GM23338 (cell line): Measurements from ENCODE around the gene EML1.

Experiments
- POLR2AphosphoS5 ChIP-seq: IDR thresholded peaks from 2 replicates; pipeline ENCODE4 v1.6.1; 2016; ENCODE audit warnings: antibody characterized with exemption, low read depth
- TF ChIP-seq, protein P1 (sequence below), 2 experiments: fragments of 200-600 bp in 1 of 2; sonication (generic) in 1 of 2; conservative IDR thresholded peaks; 2 replicates each; pipeline versions ENCODE4 v1.5.1 to v1.6.1; 2016 to 2017; ENCODE audit warnings: antibody characterized with exemption in 2 of 2, low read depth in 2 of 2, mild to moderate bottlenecking in 2 of 2, moderate library complexity in 1 of 2
- TF ChIP-seq, protein P2 (sequence below): IDR thresholded peaks from one replicate; pipeline ENCODE4 v1.6.1; 2018; ENCODE audit warnings: antibody characterized with exemption; ENCODE audit not compliant: unreplicated experiment

DNA sequence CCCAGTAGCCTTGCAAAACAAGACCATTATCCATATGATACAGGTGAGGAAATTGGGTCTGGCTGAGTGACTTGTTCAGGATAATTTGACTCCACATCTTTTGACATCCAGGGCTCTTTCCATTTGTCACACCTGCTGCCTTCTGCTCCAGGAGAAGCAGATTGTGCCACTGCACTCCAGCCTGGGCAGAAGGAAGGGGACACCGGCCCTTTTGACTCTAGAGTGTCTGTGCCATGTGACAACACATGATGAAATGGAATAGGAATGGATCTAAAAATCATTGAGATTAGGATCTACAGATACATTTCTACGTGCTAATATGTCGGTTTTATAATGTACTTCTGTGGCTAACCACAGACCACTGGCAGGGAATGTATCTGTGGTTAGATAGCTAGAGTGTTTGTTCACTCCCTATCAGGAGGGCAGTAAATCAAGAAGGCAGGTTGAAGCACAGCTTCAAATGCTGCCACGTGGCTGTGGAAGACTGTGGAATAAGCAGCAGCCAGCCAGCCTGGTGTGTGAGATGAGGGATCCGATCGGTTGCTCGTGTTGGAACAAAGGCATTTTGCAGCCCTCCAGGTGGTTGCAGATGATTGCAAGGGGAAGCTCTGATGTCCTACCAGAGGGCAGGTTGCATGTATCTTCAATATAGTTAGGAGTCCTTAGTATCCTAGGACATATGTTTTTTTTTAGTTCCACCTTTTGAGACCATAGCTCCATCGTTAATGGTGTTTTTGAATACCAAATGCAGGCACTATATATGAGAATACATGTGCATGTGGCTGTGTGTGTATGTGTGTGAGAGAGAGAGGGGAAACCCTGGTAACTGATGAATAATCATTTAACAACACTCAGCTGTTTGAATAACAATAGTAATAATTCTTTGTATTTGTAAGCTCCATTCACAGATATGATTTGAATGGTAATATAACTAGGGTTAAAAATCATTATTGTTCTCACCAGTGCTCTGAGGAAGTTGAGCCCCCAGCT, 28.6 kb downstream of the EML1 start:
- TF ChIP-seq, protein P1, sequence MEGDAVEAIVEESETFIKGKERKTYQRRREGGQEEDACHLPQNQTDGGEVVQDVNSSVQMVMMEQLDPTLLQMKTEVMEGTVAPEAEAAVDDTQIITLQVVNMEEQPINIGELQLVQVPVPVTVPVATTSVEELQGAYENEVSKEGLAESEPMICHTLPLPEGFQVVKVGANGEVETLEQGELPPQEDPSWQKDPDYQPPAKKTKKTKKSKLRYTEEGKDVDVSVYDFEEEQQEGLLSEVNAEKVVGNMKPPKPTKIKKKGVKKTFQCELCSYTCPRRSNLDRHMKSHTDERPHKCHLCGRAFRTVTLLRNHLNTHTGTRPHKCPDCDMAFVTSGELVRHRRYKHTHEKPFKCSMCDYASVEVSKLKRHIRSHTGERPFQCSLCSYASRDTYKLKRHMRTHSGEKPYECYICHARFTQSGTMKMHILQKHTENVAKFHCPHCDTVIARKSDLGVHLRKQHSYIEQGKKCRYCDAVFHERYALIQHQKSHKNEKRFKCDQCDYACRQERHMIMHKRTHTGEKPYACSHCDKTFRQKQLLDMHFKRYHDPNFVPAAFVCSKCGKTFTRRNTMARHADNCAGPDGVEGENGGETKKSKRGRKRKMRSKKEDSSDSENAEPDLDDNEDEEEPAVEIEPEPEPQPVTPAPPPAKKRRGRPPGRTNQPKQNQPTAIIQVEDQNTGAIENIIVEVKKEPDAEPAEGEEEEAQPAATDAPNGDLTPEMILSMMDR (conservative IDR thresholded peaks at IDR 0.05; ENCODE audit: low read depth in 2 of 2) = no peak
- no peak for TF ChIP-seq POLR2AphosphoS5
- TF ChIP-seq, protein P2, sequence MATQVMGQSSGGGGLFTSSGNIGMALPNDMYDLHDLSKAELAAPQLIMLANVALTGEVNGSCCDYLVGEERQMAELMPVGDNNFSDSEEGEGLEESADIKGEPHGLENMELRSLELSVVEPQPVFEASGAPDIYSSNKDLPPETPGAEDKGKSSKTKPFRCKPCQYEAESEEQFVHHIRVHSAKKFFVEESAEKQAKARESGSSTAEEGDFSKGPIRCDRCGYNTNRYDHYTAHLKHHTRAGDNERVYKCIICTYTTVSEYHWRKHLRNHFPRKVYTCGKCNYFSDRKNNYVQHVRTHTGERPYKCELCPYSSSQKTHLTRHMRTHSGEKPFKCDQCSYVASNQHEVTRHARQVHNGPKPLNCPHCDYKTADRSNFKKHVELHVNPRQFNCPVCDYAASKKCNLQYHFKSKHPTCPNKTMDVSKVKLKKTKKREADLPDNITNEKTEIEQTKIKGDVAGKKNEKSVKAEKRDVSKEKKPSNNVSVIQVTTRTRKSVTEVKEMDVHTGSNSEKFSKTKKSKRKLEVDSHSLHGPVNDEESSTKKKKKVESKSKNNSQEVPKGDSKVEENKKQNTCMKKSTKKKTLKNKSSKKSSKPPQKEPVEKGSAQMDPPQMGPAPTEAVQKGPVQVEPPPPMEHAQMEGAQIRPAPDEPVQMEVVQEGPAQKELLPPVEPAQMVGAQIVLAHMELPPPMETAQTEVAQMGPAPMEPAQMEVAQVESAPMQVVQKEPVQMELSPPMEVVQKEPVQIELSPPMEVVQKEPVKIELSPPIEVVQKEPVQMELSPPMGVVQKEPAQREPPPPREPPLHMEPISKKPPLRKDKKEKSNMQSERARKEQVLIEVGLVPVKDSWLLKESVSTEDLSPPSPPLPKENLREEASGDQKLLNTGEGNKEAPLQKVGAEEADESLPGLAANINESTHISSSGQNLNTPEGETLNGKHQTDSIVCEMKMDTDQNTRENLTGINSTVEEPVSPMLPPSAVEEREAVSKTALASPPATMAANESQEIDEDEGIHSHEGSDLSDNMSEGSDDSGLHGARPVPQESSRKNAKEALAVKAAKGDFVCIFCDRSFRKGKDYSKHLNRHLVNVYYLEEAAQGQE = no peak
